NCI-H2107 treated with DMSO at 0.1 percent for 48 hours (cell line): ENCODE data around the gene AMPD3.

Source experiments
- DNase-seq: peaks from one replicate; lab custom pipeline; 2025; ENCODE audit not compliant: unreplicated experiment; lab: John Stamatoyannopoulos, UW

The AMPD3 gene

GRCh38 chr11:10528121-10528520 lies 73.1 kb downstream of the AMPD3 start:
- no peak for DNase-seq

- no peak for DNase-seq
These were observed 74.2 kb downstream of the AMPD3 start for GRCh38 chr11:10529279-10529678.

DNA sequence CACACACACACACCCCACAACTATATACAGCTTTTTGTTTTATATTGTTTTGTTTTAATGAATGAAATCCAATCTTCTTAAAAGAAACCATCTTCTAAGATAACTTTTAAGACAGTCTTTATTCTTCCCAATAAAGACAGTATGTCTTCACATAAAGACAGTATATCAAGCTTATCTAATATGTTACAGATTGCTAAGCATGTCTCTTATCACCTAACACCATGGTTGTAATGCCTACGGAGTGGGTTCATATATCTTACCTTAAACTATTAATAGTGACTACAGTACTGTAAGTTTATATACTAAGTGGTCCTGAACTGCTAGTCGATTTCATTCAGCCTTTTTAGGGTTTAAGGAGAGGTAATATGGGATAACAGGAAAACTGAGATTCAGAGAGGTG lies 77.5 kb downstream of the AMPD3 start:
- DNase-seq = no peak

- DNase-seq = no peak
These were observed 78.3 kb downstream of the AMPD3 start for GRCh38 chr11:10533323-10533722.

DNA sequence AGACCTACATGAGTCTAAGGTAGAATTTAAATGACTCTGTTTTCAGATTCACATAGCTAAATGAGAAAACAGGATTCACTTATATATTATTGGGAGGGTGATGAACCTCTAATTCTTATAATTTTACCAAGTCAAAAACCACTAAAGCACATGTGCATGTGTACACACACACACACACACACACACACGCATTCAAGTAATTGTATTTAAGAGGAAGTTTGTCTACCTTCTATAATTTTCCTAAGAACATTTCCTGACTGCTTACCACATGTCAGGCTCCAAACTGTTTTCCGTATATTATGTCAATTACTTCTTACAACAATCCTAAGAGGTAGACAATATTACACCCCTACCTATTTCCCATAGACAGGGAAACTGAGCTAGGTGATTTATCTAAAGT lies 79.3 kb downstream of the AMPD3 start:
- no peak for DNase-seq

- no peak for DNase-seq
These were observed 82.5 kb downstream of the AMPD3 start for GRCh38 chr11:10537600-10537999.

DNA sequence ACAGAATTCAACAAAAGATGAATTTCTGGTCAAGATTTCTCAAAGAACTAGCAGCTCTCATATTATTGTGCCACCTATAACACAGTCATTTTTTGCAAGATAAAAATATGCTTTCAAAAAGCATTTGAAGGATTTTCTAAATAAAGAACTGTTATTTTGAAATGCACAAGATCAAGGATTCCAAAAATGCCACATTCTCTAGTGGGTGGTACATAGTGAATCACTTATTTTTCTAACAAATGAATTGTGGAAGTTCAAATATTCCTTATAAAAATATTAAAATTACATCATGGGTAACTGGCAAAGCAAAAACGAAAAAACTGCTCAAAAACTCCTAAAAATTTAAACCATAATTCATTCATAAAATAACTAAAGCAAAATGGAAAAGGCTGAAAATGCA lies 83.9 kb downstream of the AMPD3 start:
- DNase-seq = no peak

- no peak for DNase-seq
These were observed 84.3 kb downstream of the AMPD3 start for GRCh38 chr11:10539339-10539738.

- DNase-seq = no peak
These were observed 85.5 kb downstream of the AMPD3 start for GRCh38 chr11:10540546-10540914.

GRCh38 chr11:10540915-10541560 lies 86.0 kb downstream of the AMPD3 start, which contains the start of gene RNF141:
Gene RNF141 (minus strand): TSS chr11:10541187. CDS start chr11:10534158, 7,029 bp downstream.
- DNase-seq = peak; percentile 80

DNA sequence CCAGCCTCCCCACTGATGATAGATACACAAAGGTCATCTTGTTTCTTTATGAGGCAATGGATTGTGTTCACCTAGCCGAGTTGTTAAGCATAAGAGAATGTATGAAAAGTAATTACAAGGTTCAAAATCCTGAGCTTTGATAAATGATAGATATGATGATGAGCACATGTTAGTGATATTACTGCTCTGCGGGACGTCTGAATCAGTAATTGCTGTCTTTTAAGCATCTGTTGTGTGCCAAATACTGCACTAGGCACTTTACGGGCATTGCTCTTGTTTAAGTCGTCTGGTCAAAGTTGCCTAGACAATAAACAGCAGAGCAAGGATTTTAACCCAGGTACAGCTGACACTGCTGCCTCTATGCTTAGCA lies 86.5 kb downstream of the AMPD3 start:
- no peak for DNase-seq

GRCh38 chr11:10542776-10543175 lies 87.7 kb downstream of the AMPD3 start:
- DNase-seq = no peak

- DNase-seq = no peak
These were observed 88.7 kb downstream of the AMPD3 start for GRCh38 chr11:10543782-10544181.

GRCh38 chr11:10544491-10545465 lies 89.7 kb downstream of the AMPD3 start:
- DNase-seq = no peak

DNA sequence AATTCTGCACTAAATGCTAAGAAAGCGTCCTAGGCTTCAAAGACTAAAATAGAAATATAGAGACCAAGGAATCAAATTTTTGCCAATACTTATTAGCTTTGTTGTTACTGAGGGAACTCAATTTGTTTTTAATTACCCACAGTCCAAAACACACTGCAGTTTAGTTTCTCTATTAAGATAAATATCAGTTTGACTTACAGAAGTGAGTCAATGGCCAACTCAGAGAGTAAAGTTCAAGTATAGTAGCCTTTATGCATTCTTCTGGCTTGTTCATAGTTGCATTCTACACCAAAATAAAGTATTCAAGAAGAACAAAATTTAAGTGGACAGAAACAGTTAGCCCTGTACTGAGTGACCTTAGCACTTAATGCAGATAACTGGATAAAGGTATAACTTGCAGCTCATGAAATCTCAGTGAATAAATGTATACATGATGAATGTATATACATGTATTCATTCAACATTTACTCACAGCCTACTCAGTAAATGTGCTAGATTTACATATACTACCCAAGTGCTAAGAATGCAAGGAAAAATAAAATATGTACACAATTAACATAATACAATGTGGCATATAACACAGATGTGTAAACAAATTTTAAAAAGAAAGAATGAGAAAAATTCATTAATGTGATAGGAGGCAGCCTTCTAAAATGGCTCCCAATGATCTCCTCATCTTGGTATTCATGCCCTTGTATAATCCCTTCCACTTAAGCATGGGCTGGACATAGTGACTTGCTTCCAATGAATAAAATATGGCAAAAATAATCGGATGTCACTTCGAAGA lies 95.6 kb downstream of the AMPD3 start:
- no peak for DNase-seq

DNA sequence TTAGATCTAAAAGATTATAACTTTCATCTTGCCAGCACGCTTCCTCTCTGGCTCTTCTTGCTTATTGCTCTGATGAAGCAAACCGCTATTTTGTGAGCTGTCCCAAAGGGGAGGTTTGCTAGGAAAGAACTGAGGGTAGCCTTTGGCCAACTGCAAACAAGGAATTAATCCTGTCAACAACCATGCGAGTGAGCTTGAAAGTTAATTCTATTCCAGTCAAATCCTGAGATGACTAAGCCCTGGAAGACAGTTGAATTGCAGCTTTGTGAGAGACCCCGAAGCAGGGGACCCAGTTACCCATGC lies 96.2 kb downstream of the AMPD3 start:
- DNase-seq = no peak

- no peak for DNase-seq
These were observed 96.8 kb downstream of the AMPD3 start for GRCh38 chr11:10551845-10552352.

- no peak for DNase-seq
These were observed 101.5 kb downstream of the AMPD3 start for GRCh38 chr11:10556590-10556989.
